Measurements from ENCODE around the gene SIVA1.

- TF ChIP-seq BHLHE40 (IDR thresholded peaks at IDR 0.05; ENCODE audit: low read depth, low read length), result no peak
- TF ChIP-seq, protein P1, sequence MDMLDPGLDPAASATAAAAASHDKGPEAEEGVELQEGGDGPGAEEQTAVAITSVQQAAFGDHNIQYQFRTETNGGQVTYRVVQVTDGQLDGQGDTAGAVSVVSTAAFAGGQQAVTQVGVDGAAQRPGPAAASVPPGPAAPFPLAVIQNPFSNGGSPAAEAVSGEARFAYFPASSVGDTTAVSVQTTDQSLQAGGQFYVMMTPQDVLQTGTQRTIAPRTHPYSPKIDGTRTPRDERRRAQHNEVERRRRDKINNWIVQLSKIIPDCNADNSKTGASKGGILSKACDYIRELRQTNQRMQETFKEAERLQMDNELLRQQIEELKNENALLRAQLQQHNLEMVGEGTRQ (IDR thresholded peaks at IDR 0.05; ENCODE audit: low read depth, low read length), result no peak
These were observed 27.0 kb upstream of the SIVA1 start for GRCh38 chr14:104725772-104726548.
